Lung (tissue), 12 donors: ENCODE data around the gene GUCY1A2. TPM values are rescaled to one million over a fixed set of nuclear protein-coding genes. Genes with fewer than 3 reads are reported as not detected.

ENCODE experiments used
- ATAC-seq: fragments of 200-7000 bp; cut with Tn5 transposase; one replicate; pipeline ENCODE4 v1.9.1; 2020; ENCODE audit warnings: moderate number of reproducible peaks; ENCODE audit not compliant: insufficient read depth, low FRiP score
- DNase-seq, 3 donors: peaks; one replicate each; pipeline ENCODE4 v3.0.0-alpha.2; 2013 to 2017
- H3K27ac ChIP-seq, 2 donors: one replicate each; pipeline ENCODE4 v1.5.1; 2013; ENCODE audit warnings: mild to moderate bottlenecking in 2 of 2, moderate library complexity in 2 of 2, control low read depth in 1 of 2, inconsistent platforms in 1 of 2, low read depth in 1 of 2, low read length in 1 of 2
- H3K27me3 ChIP-seq, 3 donors: one replicate each; pipeline ENCODE4 v1.5.1; 2013; ENCODE audit warnings: low read length in 2 of 3; ENCODE audit not compliant: control insufficient read depth in 3 of 3, insufficient read depth in 3 of 3
- H3K36me3 ChIP-seq, 4 donors: one replicate each; pipeline ENCODE4 v1.5.1; 2013; ENCODE audit warnings: low read length in 4 of 4, mild to moderate bottlenecking in 1 of 4, moderate library complexity in 1 of 4; ENCODE audit not compliant: control insufficient read depth in 4 of 4, insufficient read depth in 4 of 4
- H3K4me1 ChIP-seq, 5 donors: one replicate each; pipeline ENCODE4 v1.5.1; 2013; ENCODE audit warnings: low read length in 5 of 5, mild to moderate bottlenecking in 2 of 5, moderate library complexity in 1 of 5; ENCODE audit not compliant: control insufficient read depth in 5 of 5, insufficient read depth in 5 of 5
- H3K4me3 ChIP-seq: one replicate; pipeline ENCODE4 v1.5.1; 2013; ENCODE audit warnings: mild to moderate bottlenecking, control low read depth, moderate library complexity
- H3K9ac ChIP-seq, 2 donors: one replicate each; pipeline ENCODE4 v1.5.1; 2013; ENCODE audit warnings: low read length in 2 of 2, control low read depth in 1 of 2; ENCODE audit not compliant: insufficient read depth in 1 of 2
- H3K9me3 ChIP-seq, 4 donors: one replicate each; pipeline ENCODE4 v1.5.1; 2013; ENCODE audit warnings: low read length in 3 of 4, mild to moderate bottlenecking in 1 of 4, moderate library complexity in 1 of 4; ENCODE audit not compliant: control insufficient read depth in 4 of 4, insufficient read depth in 3 of 4
- CTCF ChIP-seq: IDR thresholded peaks from 2 replicates; pipeline ENCODE4 v1.5.1; 2012; ENCODE audit warnings: mild to moderate bottlenecking; ENCODE audit errors: control extremely low read depth, extremely low read depth
- WGBS, 2 donors: extraction: QIAGEN DNeasy Blood & Tissue Kit; methylation state at CpG; one replicate each; pipeline ENCODE4 v1.1.7; 2013; 5-methylcytosine and 5-hydroxymethylcytosine counted together
- polyA plus RNA-seq, 2 donors: library from polyadenylated mRNA; stranded (reverse); fragments of 200-250 nt; gene quantifications; one replicate each; pipeline ENCODE4 v1.2.1, GENCODE V29; 2013
- total RNA-seq, 2 donors: library from RNA; depleted of rRNA in 1 of 2; stranded (reverse); fragments of >200 nt in 1 of 2; gene quantifications; one replicate each; pipeline ENCODE4 v1.2.1, GENCODE V29; 2014 to 2021
- donor health status: control.
- donor health status: control.
- donor health status: Bipolar disorder and iron deficiency.
- donor health status: healthy.
- donor health status: DM: yes; HTN: yes; CAD: no.

Gene GUCY1A2
- total and polyA plus RNA-seq, 4 donors: 1.3 to 55.2 (median 5.7) TPM

DNA sequence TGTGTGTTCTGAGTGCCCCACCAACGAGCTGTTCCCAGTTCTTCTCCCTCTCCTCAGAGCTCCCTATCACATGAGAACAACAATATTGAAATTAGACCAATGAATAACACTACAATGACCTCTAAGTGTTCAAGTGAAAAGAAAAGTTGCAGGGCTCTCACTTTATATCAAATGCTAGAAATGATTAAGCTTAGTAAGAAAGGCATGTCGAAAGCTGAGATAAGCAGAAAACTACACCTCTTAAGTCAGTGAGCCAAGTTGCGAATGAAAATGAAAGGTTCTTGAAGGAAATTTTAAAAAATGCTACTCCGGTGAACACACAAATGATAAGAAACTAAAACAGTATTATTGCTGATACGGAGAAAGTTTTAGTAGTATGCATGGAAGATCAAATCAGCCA is 199.8 kb downstream of the GUCY1A2 start:
- 62 to 82% methylated on average over 5 of the region's 5 CpGs for WGBS, 2 donors
- Histone ChIP-seq H3K9me3 (peaks cover 0 to 5% (median 0%) of the 10 kb centered on the region in 4 donors), H3K36me3 (no peaks in the 10 kb centered on the region), H3K9ac (no peak overlapping the region), H3K27ac (no peak overlapping the region), H3K27me3 (no peaks in the 10 kb centered on the region), H3K4me3 (no peak overlapping the region), H3K4me1 (peaks cover 0 to 21% (median 0%) of the 10 kb centered on the region in 5 donors)
- DNase-seq: peak in 2 of 3 donors; percentile 34 to 60
- no peak for TF ChIP-seq CTCF
- no peak for ATAC-seq

DNA sequence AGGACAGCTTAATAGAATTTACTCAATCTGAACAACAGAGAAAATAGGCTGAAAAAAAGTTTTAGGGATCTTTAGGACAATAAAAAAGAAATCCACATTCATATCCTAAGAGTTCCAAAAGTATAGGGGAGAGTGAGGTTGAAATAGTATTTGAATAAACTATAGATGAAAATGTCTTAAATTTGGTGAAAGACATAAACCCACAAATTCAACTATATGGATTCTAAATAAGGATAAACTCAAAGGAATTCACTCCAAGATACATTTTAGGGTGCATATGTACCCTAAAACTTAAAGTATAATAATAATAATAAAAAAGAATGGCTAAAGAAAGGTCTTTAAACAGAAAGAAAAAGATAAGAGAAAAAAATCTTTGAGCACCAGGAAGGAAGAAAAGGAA is 203.1 kb downstream of the GUCY1A2 start:
- ATAC-seq (no peak), DNase-seq (no peak)
- Histone ChIP-seq H3K4me3 (no peak overlapping the region), H3K4me1 (no peaks in the 10 kb centered on the region), H3K27me3 (no peaks in the 10 kb centered on the region), H3K9me3 (peaks cover 0 to 5% (median 0%) of the 10 kb centered on the region in 4 donors), H3K36me3 (no peaks in the 10 kb centered on the region), H3K27ac (no peak overlapping the region), H3K9ac (no peak overlapping the region)
- TF ChIP-seq CTCF: no peak

GRCh38 chr11:106813806-106814205 is 204.5 kb downstream of the GUCY1A2 start:
- DNase-seq (peak in 1 of 3 donors; percentile 63), ATAC-seq (no peak)
- Histone ChIP-seq H3K4me3 (no peak overlapping the region), H3K27ac (no peak overlapping the region), H3K27me3 (no peaks in the 10 kb centered on the region), H3K4me1 (no peaks in the 10 kb centered on the region), H3K36me3 (peaks cover 0 to 5% (median 0%) of the 10 kb centered on the region in 4 donors), H3K9ac (no peak overlapping the region), H3K9me3 (peaks cover 0 to 5% (median 0%) of the 10 kb centered on the region in 4 donors)
- TF ChIP-seq CTCF: no peak
- WGBS, 2 donors: 64 to 69% methylated on average over 1 of the region's 1 CpG

DNA sequence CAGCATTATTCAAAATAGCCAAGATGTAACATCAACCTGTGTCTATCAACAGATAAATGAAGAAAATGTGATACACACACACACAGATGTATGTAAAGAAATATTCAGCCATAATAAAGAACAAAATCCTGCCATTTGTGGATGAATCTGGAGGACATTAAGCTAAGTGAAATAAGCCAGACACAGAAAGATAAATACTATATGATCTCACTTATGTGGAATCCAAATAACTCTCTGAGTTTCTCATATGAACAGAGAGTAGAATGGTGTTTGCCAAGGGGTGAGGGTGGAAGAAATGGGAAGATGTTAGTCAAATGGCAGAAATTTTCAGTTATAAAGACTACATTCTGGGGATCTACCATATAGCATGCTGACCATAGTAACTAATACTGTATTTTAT is 224.2 kb downstream of the GUCY1A2 start:
- no peaks in the 10 kb centered on the region for H3K27me3 ChIP-seq
- peaks cover 0 to 7% (median 0%) of the 10 kb centered on the region in 4 donors for H3K9me3 ChIP-seq
- no peak overlapping the region for H3K4me3 ChIP-seq
- no peak overlapping the region for H3K27ac ChIP-seq
- ATAC-seq (no peak), DNase-seq (no peak)
- no peaks in the 10 kb centered on the region for H3K36me3 ChIP-seq
- no peaks in the 10 kb centered on the region for H3K4me1 ChIP-seq
- TF ChIP-seq CTCF: no peak
- H3K9ac ChIP-seq: no peak overlapping the region
